Mononuclear cell (primary cell): ENCODE data around the gene ENPEP. TPM values are rescaled to one million over a fixed set of nuclear protein-coding genes. Genes with fewer than 3 reads are reported as not detected.
"Not testable (repeated sequence)": the region's sequence is repeated elsewhere in the genome, so short reads cannot be mapped to it uniquely, and the experiment has no call there.

ENCODE experiments used
- H3K27me3 ChIP-seq: 2 replicates; pipeline ENCODE4 v1.6.0; 2011; ENCODE audit warnings: low read length, control low read depth; ENCODE audit not compliant: insufficient read depth
- H3K4me1 ChIP-seq: 2 replicates; pipeline ENCODE4 v1.5.1; 2011; ENCODE audit warnings: mild to moderate bottlenecking, low read length, control low read depth; ENCODE audit not compliant: insufficient read depth
- H3K4me3 ChIP-seq: 2 replicates; pipeline ENCODE4 v1.5.1; 2011; ENCODE audit warnings: mild to moderate bottlenecking, low read length, moderate library complexity
- H3K9me3 ChIP-seq: 2 replicates; pipeline ENCODE4 v1.5.1; 2011; ENCODE audit warnings: low read depth, mild to moderate bottlenecking, control low read depth, low read length
- total RNA-seq: library from RNA; depleted of rRNA; stranded (reverse); fragments of >200 nt; gene quantifications from one replicate; pipeline ENCODE4 v1.2.3, GENCODE V29; 2012

The ENPEP gene, protein sequence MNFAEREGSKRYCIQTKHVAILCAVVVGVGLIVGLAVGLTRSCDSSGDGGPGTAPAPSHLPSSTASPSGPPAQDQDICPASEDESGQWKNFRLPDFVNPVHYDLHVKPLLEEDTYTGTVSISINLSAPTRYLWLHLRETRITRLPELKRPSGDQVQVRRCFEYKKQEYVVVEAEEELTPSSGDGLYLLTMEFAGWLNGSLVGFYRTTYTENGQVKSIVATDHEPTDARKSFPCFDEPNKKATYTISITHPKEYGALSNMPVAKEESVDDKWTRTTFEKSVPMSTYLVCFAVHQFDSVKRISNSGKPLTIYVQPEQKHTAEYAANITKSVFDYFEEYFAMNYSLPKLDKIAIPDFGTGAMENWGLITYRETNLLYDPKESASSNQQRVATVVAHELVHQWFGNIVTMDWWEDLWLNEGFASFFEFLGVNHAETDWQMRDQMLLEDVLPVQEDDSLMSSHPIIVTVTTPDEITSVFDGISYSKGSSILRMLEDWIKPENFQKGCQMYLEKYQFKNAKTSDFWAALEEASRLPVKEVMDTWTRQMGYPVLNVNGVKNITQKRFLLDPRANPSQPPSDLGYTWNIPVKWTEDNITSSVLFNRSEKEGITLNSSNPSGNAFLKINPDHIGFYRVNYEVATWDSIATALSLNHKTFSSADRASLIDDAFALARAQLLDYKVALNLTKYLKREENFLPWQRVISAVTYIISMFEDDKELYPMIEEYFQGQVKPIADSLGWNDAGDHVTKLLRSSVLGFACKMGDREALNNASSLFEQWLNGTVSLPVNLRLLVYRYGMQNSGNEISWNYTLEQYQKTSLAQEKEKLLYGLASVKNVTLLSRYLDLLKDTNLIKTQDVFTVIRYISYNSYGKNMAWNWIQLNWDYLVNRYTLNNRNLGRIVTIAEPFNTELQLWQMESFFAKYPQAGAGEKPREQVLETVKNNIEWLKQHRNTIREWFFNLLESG
- total RNA-seq = 0.73 TPM

DNA sequence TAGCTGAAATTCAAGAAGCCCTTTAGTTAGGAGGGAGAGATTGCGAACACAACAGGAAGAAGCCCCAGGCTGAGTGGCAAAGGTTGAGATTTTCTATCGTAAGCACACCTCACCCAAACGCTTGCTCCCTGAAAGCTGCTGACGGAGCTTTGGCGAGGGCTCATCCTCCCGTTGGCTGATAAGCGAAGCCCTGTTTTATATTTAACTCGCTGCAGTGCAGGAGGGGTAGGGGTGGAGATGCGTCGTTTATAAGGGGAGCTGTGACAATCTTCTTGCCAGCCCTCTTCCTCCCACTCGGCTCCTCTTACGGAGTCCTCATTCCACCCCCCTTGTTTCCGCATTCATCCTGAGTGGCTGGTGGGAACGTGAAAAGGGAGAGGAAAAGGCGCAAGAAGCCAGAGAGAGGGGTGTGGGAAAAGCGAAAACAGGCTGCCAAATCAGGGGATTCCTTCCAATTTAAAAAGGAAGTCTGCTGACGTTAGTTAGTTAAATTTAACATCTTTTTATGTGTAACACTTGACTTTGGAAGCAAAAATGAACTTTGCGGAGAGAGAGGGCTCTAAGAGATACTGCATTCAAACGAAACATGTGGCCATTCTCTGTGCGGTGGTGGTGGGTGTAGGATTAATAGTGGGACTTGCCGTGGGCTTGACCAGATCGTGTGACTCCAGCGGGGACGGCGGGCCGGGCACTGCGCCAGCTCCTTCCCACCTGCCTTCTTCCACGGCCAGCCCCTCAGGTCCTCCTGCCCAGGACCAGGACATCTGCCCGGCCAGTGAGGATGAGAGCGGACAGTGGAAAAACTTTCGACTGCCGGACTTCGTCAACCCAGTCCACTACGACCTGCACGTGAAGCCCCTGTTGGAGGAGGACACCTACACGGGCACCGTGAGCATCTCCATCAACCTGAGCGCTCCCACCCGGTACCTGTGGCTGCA lies at the start of gene ENPEP:
Gene ENPEP (plus strand): TSS at position 275 of the 938 bp plus-strand sequence. CDS start 260 bp downstream, at position 535.
- H3K4me3 ChIP-seq = no peak within 1 kb of the TSS
- no peaks in the 10 kb centered on the region for H3K4me1 ChIP-seq
- peaks cover 4% of the 10 kb centered on the region for H3K27me3 ChIP-seq
- no peaks in the 10 kb centered on the region for H3K9me3 ChIP-seq

- H3K9me3 ChIP-seq, H3K4me1 ChIP-seq, H3K27me3 ChIP-seq, H3K4me3 ChIP-seq: not testable (repeated sequence)
Observed at GRCh38 chr4:110431805-110432204, 44.1 kb upstream of the ENPEP start.

DNA sequence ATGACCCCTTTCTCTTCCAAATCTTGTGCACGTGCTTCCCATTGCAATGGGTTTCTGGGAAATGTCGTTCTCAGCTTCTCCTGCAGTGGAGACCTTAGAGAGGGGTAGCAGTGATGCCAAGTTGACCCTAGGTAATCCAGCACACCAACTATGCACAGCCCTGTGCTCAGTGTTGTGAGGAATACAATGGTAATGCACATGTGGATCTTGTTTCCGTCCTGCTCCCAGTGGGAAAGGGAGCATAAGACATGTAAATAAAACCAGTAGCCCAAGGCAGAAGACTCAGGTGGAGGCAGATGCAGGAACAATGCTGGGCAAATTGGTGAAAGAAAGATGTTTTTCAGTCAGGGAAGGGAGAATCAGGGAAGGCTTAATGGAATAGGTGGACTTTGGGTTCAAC lies 38.7 kb upstream of the ENPEP start:
- not testable (repeated sequence) for H3K4me3 ChIP-seq, H3K4me1 ChIP-seq, H3K9me3 ChIP-seq, H3K27me3 ChIP-seq

GRCh38 chr4:110439209-110439608 lies 36.7 kb upstream of the ENPEP start:
- not testable (repeated sequence) for H3K4me1 ChIP-seq, H3K4me3 ChIP-seq, H3K9me3 ChIP-seq, H3K27me3 ChIP-seq

- H3K27me3 ChIP-seq = no peaks in the 10 kb centered on the region
- no peak overlapping the region for H3K4me3 ChIP-seq
- H3K4me1 ChIP-seq = no peaks in the 10 kb centered on the region
- no peaks in the 10 kb centered on the region for H3K9me3 ChIP-seq
Observed at GRCh38 chr4:110442309-110442708, 33.6 kb upstream of the ENPEP start.

- no peaks in the 10 kb centered on the region for H3K27me3 ChIP-seq
- H3K4me3 ChIP-seq = no peak overlapping the region
- H3K4me1 ChIP-seq = no peaks in the 10 kb centered on the region
- H3K9me3 ChIP-seq = no peaks in the 10 kb centered on the region
Observed at GRCh38 chr4:110442788-110443187, 33.2 kb upstream of the ENPEP start.

GRCh38 chr4:110449947-110450346 lies 26.0 kb upstream of the ENPEP start:
- H3K4me1 ChIP-seq = no peaks in the 10 kb centered on the region
- no peaks in the 10 kb centered on the region for H3K27me3 ChIP-seq
- no peaks in the 10 kb centered on the region for H3K9me3 ChIP-seq
- H3K4me3 ChIP-seq = no peak overlapping the region

DNA sequence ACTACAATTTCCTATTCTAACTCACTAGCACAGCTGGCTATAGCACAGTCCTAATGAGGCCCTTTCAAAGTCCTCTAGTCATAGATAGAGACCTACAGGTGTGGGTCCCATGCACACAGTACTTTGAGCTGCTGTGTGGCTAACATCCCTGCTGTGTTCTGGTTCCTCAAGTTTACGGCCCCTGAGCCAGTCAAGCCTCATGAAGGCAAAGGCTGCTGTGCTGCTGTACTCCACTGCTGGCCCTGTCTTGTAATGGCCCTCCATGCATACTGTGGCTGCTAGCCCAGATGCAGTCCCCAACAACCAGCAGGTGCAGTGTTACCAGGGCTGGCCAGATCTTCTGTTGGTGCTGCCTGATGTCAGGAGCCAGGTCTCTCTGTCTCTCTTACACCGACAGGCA lies 23.4 kb upstream of the ENPEP start:
- H3K4me1 ChIP-seq = no peaks in the 10 kb centered on the region
- no peaks in the 10 kb centered on the region for H3K9me3 ChIP-seq
- peaks cover 4% of the 10 kb centered on the region for H3K27me3 ChIP-seq
- no peak overlapping the region for H3K4me3 ChIP-seq

- peaks cover 4% of the 10 kb centered on the region for H3K27me3 ChIP-seq
- no peak overlapping the region for H3K4me3 ChIP-seq
- H3K4me1 ChIP-seq = no peaks in the 10 kb centered on the region
- no peaks in the 10 kb centered on the region for H3K9me3 ChIP-seq
Observed at GRCh38 chr4:110454441-110454840, 21.5 kb upstream of the ENPEP start.

DNA sequence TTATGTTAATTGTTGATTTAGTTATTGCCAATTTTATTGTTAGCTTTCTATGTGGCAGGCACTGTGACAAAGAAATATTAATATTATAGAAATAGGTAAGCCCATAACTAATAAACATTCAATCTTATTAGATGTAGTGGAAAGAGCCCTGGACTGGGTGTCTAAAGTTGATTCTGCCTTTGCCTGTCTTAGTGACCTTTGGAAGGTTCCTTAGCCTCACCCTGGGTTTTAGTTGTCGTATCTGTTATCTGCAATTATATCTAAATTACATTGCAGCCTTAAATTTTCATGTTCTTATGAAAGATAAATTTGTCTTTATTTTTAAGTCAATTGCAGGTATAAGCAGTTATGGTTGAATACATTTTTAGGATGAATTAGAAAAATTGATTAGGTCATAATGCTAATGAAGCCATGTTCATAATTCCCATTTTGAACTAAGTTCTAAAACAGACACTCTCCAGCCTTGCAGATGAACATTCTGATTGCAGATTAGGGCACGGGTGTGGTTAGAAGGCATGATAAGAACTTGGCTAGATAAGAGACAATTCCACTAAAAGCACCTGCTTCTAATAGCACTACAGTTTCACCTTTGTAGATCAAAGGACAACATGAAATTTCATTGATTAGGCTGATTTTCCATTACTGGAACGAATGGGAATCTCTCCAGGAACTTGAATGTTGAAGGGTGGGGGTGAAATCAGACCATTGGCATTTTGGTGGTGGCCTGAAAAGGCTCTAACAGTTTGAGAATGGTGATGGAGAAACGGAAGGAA lies 17.3 kb upstream of the ENPEP start:
- Histone ChIP-seq H3K9me3 (no peaks in the 10 kb centered on the region), H3K4me1 (no peaks in the 10 kb centered on the region), H3K4me3 (no peak overlapping the region), H3K27me3 (peaks cover 4% of the 10 kb centered on the region)

DNA sequence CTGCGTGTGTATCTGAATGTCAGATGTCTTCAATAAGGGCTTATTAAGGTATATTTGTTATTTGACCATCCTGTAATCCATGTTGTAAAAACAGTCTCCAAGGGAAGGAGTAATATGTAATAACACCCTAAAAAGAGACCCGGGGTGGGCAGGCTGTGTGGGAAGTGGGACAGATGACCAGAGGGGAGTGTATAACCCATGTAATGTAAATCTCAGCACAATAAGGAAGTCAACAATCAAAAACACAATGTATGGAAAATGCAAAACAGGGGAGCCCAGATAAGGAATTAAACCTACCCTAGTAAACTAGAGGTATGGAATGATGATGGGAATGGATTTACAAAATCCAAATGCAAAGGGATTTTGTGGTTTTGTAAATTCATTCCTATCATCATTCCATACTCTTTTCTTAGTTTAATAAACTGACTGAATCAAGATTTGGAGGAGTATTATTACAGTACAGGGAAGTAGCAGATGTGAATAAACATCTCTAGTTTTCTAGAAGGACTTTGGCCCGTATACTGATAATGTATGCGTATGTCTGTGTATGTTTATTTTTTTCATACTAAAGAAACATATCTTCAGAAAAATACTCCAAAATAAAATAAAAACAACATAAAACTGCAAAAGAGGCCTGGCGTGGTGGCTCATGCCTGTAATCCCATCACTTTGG lies 15.7 kb upstream of the ENPEP start:
- H3K9me3 ChIP-seq = no peaks in the 10 kb centered on the region

DNA sequence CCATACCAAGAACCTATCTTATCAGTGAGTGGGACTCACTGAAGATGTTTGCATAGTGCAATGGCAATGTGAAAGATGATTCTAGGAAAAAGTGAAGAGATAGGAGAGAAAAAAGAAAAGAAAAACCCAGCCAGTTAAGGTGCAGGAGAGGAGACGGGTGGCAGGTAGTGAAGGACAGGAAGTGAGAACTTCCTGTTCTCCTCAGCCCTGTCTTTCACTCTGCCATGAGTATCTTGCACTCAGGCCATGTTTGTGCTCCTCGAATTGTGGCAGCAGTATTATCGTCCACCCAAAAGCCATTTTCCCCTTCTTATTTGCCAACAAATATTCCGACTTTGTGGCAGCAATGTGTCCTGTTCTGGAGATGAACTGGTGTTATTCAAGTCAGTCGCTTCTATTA lies 8.6 kb upstream of the ENPEP start:
- no peak overlapping the region for H3K4me3 ChIP-seq
- H3K9me3 ChIP-seq = no peaks in the 10 kb centered on the region
- no peaks in the 10 kb centered on the region for H3K4me1 ChIP-seq

More for the DNA sequence above, 15.7 kb upstream of the ENPEP start:
- peaks cover 4% of the 10 kb centered on the region for H3K27me3 ChIP-seq
- H3K4me3 ChIP-seq = no peak overlapping the region
- no peaks in the 10 kb centered on the region for H3K4me1 ChIP-seq

GRCh38 chr4:110472583-110473329 lies 3.2 kb upstream of the ENPEP start:
- Histone ChIP-seq H3K27me3 (no peaks in the 10 kb centered on the region), H3K4me1 (no peaks in the 10 kb centered on the region), H3K9me3 (no peaks in the 10 kb centered on the region), H3K4me3 (no peak overlapping the region)

More for the DNA sequence above, 8.6 kb upstream of the ENPEP start:
- H3K27me3 ChIP-seq = no peaks in the 10 kb centered on the region
